Caco-2 (cell line): Measurements from ENCODE around the gene METTL2B. TPM values are rescaled to one million over a fixed set of nuclear protein-coding genes. Genes with fewer than 3 reads are reported as not detected.
A peak's percentile ranks its signal among the peaks of the same experiment; 100 is the strongest.

Experiments
- BruUV-seq: library from RNA; stranded (reverse); fragments of 400-500 nt; replicated peaks from 2 replicates; lab custom pipeline; 2021; lab: Mats Ljungman, UMichigan
- CTCF ChIA-PET: fragments of 300-600 bp; sonication (Branson Sonifier 250); formaldehyde crosslinking; loops from one replicate; lab custom pipeline; 2022; ENCODE audit warnings: antibody characterized with exemption; lab: Charles Lee
- POLR2A ChIA-PET: fragments of 300-600 bp; sonication (Branson Sonifier 250); formaldehyde crosslinking; loops from one replicate; lab custom pipeline; 2022; ENCODE audit warnings: antibody characterized with exemption; lab: Charles Lee
- DNase-seq, 2 experiments: peaks; one replicate each; pipeline versions ENCODE4 v3.0.0 to v3.0.0-alpha.2; 2020 to 2022
- H3K27me3 ChIP-seq: replicated peaks from 2 replicates; pipeline ENCODE4 v1.6.0; 2011; ENCODE audit warnings: low read length; ENCODE audit not compliant: control insufficient read depth, insufficient read depth
- H3K36me3 ChIP-seq: 2 replicates; pipeline ENCODE4 v1.5.1; 2011; ENCODE audit warnings: low read length; ENCODE audit not compliant: control insufficient read depth, insufficient read depth
- H3K4me1 ChIP-seq: fragments of 250-450 bp; sonication (Bioruptor Pico); 2 replicates; pipeline ENCODE4 v1.5.1; 2020; ENCODE audit warnings: mild to moderate bottlenecking
- H3K4me3 ChIP-seq: 2 replicates; pipeline ENCODE4 v1.5.1; 2011; ENCODE audit warnings: low read depth, mild to moderate bottlenecking, control low read depth, low read length
- H3K9me3 ChIP-seq: fragments of 250-450 bp; sonication (Bioruptor Pico); 2 replicates; pipeline ENCODE4 v1.5.1; 2020; ENCODE audit warnings: mild to moderate bottlenecking, moderate library complexity
- H3K27ac Mint-ChIP-seq: one replicate; pipeline ENCODE4 v1.8.0; 2022; ENCODE audit warnings: mixed read lengths; ENCODE audit not compliant: unreplicated experiment
- H3K27me3 Mint-ChIP-seq: one replicate; pipeline ENCODE4 v1.8.0; 2022; ENCODE audit warnings: mixed read lengths; ENCODE audit not compliant: insufficient read depth, unreplicated experiment
- H3K36me3 Mint-ChIP-seq: one replicate; pipeline ENCODE4 v1.8.0; 2022; ENCODE audit warnings: mild to moderate bottlenecking, mixed read lengths; ENCODE audit not compliant: insufficient read depth, unreplicated experiment
- H3K4me1 Mint-ChIP-seq: one replicate; pipeline ENCODE4 v1.8.0; 2022; ENCODE audit warnings: low read depth, mixed read lengths; ENCODE audit not compliant: unreplicated experiment
- H3K4me3 Mint-ChIP-seq: one replicate; pipeline ENCODE4 v1.8.0; 2022; ENCODE audit warnings: mild to moderate bottlenecking, moderate library complexity, mixed read lengths; ENCODE audit not compliant: unreplicated experiment
- H3K9me3 Mint-ChIP-seq: one replicate; pipeline ENCODE4 v1.8.0; 2022; ENCODE audit warnings: mixed read lengths; ENCODE audit not compliant: unreplicated experiment
- CTCF ChIP-seq, 2 experiments: fragments of 200-600 bp in 1 of 2; IDR thresholded peaks; 1 replicate in 1 of 2; 2 replicates in 1 of 2; pipeline versions ENCODE4 v1.5.1 to v1.8.0; 2011 to 2022; ENCODE audit warnings: antibody characterized with exemption in 1 of 2, control low read depth in 1 of 2, inconsistent platforms in 1 of 2, low read depth in 1 of 2, low read length in 1 of 2, mild to moderate bottlenecking in 1 of 2, moderate library complexity in 1 of 2; ENCODE audit not compliant: insufficient read depth in 1 of 2, severe bottlenecking in 1 of 2, unreplicated experiment in 1 of 2
- intact Hi-C: fragments of 100-400 bp; cut with micrococcal nuclease; formaldehyde crosslinking; loops from one replicate; pipeline ENCODE4 v1.10.0; 2022; ENCODE audit not compliant: unreplicated experiment
- total RNA-seq: library from RNA; stranded (reverse); gene quantifications from 2 replicates; pipeline ENCODE4 v1.2.3, GENCODE V29; 2022

METTL2B gene
- total RNA-seq, 1 experiment from 2014 or later, result 39.0 TPM

GRCh38 chr7:128437426-128438332 is 38.9 kb upstream of the METTL2B start:
- peaks cover 35% of the 10 kb centered on the region for H3K4me1 ChIP-seq
- H3K36me3 Mint-ChIP-seq, result no peaks in the 10 kb centered on the region
- TF ChIP-seq CTCF (IDR thresholded peaks at IDR 0.05; ENCODE audit: insufficient read depth in 1 of 2, low read depth in 1 of 2, low read length in 1 of 2, severe bottlenecking in 1 of 2, unreplicated experiment in 1 of 2), result no peak
- H3K4me3 Mint-ChIP-seq, result no peak overlapping the region
- no peak overlapping the region for H3K27ac Mint-ChIP-seq
- H3K36me3 ChIP-seq, result no peaks in the 10 kb centered on the region
- H3K4me3 ChIP-seq, result no peak overlapping the region
- peaks cover 23% of the 10 kb centered on the region for H3K4me1 Mint-ChIP-seq
- ChIA-PET POLR2A (no interaction called here), CTCF (interaction anchor here (1.4 kb wide), 1 partner anchor 11 kb away, joined by 4 read pairs; no protein-coding TSS in a partner anchor)
- H3K27me3 ChIP-seq, result no peaks in the 10 kb centered on the region
- H3K9me3 Mint-ChIP-seq, result no peaks in the 10 kb centered on the region
- DNase-seq, result no peak
- no peaks in the 10 kb centered on the region for H3K27me3 Mint-ChIP-seq
- no TSS peak for BruUV-seq
- H3K9me3 ChIP-seq, result no peaks in the 10 kb centered on the region
- intact Hi-C loops, result no loop called here

- H3K9me3 Mint-ChIP-seq, result no peaks in the 10 kb centered on the region
- no peak overlapping the region for H3K4me3 ChIP-seq
- H3K27me3 Mint-ChIP-seq, result no peaks in the 10 kb centered on the region
- H3K4me1 ChIP-seq, result peaks cover 26% of the 10 kb centered on the region
- no peak overlapping the region for H3K4me3 Mint-ChIP-seq
- TF ChIP-seq CTCF (IDR thresholded peaks at IDR 0.05; ENCODE audit: insufficient read depth in 1 of 2, low read depth in 1 of 2, low read length in 1 of 2, severe bottlenecking in 1 of 2, unreplicated experiment in 1 of 2), result no peak
- no peak overlapping the region for H3K27ac Mint-ChIP-seq
- CTCF ChIA-PET, result interaction anchor here (0.9 to 1.4 kb wide), 3 partner anchors 13 to 55 kb away, joined by 3 to 5 read pairs (median 3); no protein-coding TSS in a partner anchor
- intact Hi-C loops, result no loop called here
- H3K9me3 ChIP-seq, result no peaks in the 10 kb centered on the region
- no peak for DNase-seq
- peaks cover 17% of the 10 kb centered on the region for H3K4me1 Mint-ChIP-seq
- POLR2A ChIA-PET, result no interaction called here
- H3K27me3 ChIP-seq, result no peaks in the 10 kb centered on the region
- no peaks in the 10 kb centered on the region for H3K36me3 Mint-ChIP-seq
- no TSS peak for BruUV-seq
- no peaks in the 10 kb centered on the region for H3K36me3 ChIP-seq
Measured at GRCh38 chr7:128442356-128442755, 34.2 kb upstream of the METTL2B start.

- H3K4me1 ChIP-seq, result peaks cover 26% of the 10 kb centered on the region
- no peak for TF ChIP-seq CTCF (IDR thresholded peaks at IDR 0.05; ENCODE audit: insufficient read depth in 1 of 2, low read depth in 1 of 2, low read length in 1 of 2, severe bottlenecking in 1 of 2, unreplicated experiment in 1 of 2)
- peak; percentile 53 to 62 for DNase-seq
- intact Hi-C loops, result loop anchor here (1.0 kb wide), 2 partner anchors 9 kb away; no protein-coding TSS in a partner anchor
- Mint-ChIP-seq H3K27ac (peak overlapping the region; percentile 69), H3K36me3 (no peaks in the 10 kb centered on the region), H3K4me1 (peaks cover 17% of the 10 kb centered on the region), H3K27me3 (no peaks in the 10 kb centered on the region), H3K9me3 (no peaks in the 10 kb centered on the region), H3K4me3 (no peak overlapping the region)
- POLR2A ChIA-PET, result interaction anchor here (1.0 to 1.2 kb wide), 2 partner anchors 8 to 10 kb away, joined by 5 read pairs; no protein-coding TSS in a partner anchor
- H3K4me3 ChIP-seq, result no peak overlapping the region
- H3K9me3 ChIP-seq, result no peaks in the 10 kb centered on the region
- no peaks in the 10 kb centered on the region for H3K27me3 ChIP-seq
- CTCF ChIA-PET, result interaction anchor here (0.7 to 2.1 kb wide), 6 partner anchors 9 to 316 kb away, joined by 3 to 18 read pairs (median 5); no protein-coding TSS in a partner anchor
- no peaks in the 10 kb centered on the region for H3K36me3 ChIP-seq
- no TSS peak for BruUV-seq
Measured at GRCh38 chr7:128443831-128444600, 32.5 kb upstream of the METTL2B start.
